Measurements from ENCODE around the gene CNTF. TPM values are rescaled to one million over a fixed set of nuclear protein-coding genes. Genes with fewer than 3 reads are reported as not detected.

The CNTF gene
- total RNA-seq, 2 donors from 2014 or later: 3.8 to 4.3 TPM

- Mint-ChIP-seq H3K4me1 (no peaks in the 10 kb centered on the region), H3K36me3 (ENCODE audit: low read depth) (no peaks in the 10 kb centered on the region)
These were observed 36.9 kb downstream of the CNTF start for GRCh38 chr11:58659404-58659803.

GRCh38 chr11:58659910-58660570 is 37.6 kb downstream of the CNTF start:
- H3K9me3 ChIP-seq (ENCODE audit: control insufficient read depth, low read length, poor library complexity, severe bottlenecking): no peaks in the 10 kb centered on the region
- Mint-ChIP-seq H3K27me3 (peaks cover 38% of the 10 kb centered on the region), H3K4me3 (no peak overlapping the region), H3K36me3 (ENCODE audit: low read depth) (no peaks in the 10 kb centered on the region), H3K4me1 (no peaks in the 10 kb centered on the region), H3K27ac (no peak overlapping the region)
- no peak for ATAC-seq
- no peak for DNase-seq

More at GRCh38 chr11:58659404-58659803, 36.9 kb downstream of the CNTF start:
- ATAC-seq (no peak), DNase-seq (no peak)
- no peak overlapping the region for H3K27ac Mint-ChIP-seq
- H3K27me3 Mint-ChIP-seq: peaks cover 35% of the 10 kb centered on the region
- no peak overlapping the region for H3K4me3 Mint-ChIP-seq
- no peaks in the 10 kb centered on the region for H3K9me3 ChIP-seq (ENCODE audit: control insufficient read depth, low read length, poor library complexity, severe bottlenecking)

GRCh38 chr11:58671983-58672633 is 49.6 kb downstream of the CNTF start:
- Mint-ChIP-seq H3K36me3 (ENCODE audit: low read depth) (no peaks in the 10 kb centered on the region), H3K27ac (no peak overlapping the region), H3K4me1 (no peaks in the 10 kb centered on the region), H3K4me3 (no peak overlapping the region), H3K27me3 (no peaks in the 10 kb centered on the region)
- no peak for ATAC-seq
- no peaks in the 10 kb centered on the region for H3K9me3 ChIP-seq (ENCODE audit: control insufficient read depth, low read length, poor library complexity, severe bottlenecking)
- no peak for DNase-seq

DNA sequence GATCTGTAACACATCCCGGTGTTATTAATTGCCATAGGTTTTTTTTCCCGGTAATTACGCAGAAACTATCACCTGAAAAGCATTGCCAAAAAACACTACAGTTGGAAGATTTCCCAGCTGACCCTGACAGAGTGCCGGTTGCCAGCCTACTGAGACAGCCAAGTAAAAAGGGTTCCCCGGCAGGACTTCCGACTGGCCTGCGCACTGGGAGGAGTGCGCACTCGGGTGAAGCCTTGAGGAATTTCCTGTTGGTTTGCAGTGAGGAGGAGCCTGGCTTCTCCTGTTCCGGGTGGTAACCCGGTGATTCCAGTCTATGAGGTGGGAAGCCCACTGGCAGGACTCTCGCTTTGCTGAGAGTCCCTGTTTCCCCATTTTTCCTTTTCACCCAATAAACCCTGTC is 52.1 kb downstream of the CNTF start:
- no peak for ATAC-seq
- H3K9me3 ChIP-seq (ENCODE audit: control insufficient read depth, low read length, poor library complexity, severe bottlenecking): no peaks in the 10 kb centered on the region
- no peak overlapping the region for H3K4me3 Mint-ChIP-seq

More for the DNA sequence above, 52.1 kb downstream of the CNTF start:
- no peak for DNase-seq
- Mint-ChIP-seq H3K4me1 (no peaks in the 10 kb centered on the region), H3K27ac (no peak overlapping the region), H3K36me3 (ENCODE audit: low read depth) (no peaks in the 10 kb centered on the region), H3K27me3 (peaks cover 15% of the 10 kb centered on the region)

Other genes starting within 250 kb of the CNTF start
- gene OR5B3, start 215.8 kb upstream of the CNTF start, total RNA-seq: not detected
- not detected for gene OR5B2, start 194.5 kb upstream of the CNTF start, total RNA-seq
- gene OR5B12, start 180.4 kb upstream of the CNTF start, total RNA-seq: under 1 TPM in 1 of 2 donors, not detected in 1; 0.30 TPM
- gene OR5B21, start 114.6 kb upstream of the CNTF start, total RNA-seq: under 1 TPM; 0.32 to 0.50 TPM
- 10 to 100 TPM; 92.8 to 99.8 TPM for gene LPXN, start 46.8 kb upstream of the CNTF start, total RNA-seq
- gene ZFP91, start 43.6 kb upstream of the CNTF start, total RNA-seq: 10 to 100 TPM; 36.1 to 43.2 TPM
- gene GLYAT, start 109.3 kb downstream of the CNTF start, total RNA-seq: not detected
- not detected for gene GLYATL2, start 222.0 kb downstream of the CNTF start, total RNA-seq

Data from T-helper 17 cell (primary cell).